ENCODE results near the gene FAM168B.

DNA sequence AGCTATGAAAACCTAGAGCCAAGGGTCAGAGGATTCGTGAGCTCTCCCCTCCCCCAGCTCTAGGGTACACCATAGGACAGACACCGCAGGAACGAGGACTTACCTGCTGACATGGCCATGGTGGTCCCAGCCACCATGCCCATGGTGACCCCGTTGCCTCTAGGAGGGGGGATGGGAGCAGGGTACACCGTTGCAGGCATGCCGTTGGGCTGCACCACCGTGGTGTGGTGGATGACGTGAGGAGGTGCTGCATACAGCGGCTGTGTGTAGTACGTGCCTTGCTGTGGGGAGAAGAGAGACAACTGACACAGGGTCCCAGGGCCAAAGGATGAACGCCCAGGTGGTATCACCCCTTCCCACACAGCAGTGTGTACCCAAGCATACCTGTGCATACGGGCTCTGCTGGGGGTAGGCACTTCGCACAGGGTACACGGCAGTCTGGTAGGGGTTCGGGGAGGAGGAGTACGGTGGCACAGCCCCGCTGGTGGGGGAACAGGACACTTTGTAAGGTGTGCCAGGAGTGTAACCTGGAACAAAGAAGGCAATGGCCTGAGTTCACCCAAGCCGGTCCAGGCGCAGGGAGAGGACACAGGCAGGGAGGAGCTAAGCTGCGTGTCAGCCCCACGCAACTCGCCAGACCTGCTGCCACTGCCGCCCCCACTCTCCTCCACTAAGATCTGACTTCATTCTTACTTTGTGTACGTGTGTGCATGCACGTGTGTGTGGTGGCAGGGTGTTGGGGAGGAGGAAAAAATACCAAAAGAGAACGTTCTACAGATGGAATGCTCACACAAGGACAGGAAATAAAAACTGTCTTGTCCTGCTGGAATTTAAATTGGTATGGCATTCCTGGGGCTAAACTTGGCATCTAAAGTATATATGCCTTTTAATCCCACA is 37.8 kb downstream of the FAM168B start:
- TF ChIP-seq, protein P1, sequence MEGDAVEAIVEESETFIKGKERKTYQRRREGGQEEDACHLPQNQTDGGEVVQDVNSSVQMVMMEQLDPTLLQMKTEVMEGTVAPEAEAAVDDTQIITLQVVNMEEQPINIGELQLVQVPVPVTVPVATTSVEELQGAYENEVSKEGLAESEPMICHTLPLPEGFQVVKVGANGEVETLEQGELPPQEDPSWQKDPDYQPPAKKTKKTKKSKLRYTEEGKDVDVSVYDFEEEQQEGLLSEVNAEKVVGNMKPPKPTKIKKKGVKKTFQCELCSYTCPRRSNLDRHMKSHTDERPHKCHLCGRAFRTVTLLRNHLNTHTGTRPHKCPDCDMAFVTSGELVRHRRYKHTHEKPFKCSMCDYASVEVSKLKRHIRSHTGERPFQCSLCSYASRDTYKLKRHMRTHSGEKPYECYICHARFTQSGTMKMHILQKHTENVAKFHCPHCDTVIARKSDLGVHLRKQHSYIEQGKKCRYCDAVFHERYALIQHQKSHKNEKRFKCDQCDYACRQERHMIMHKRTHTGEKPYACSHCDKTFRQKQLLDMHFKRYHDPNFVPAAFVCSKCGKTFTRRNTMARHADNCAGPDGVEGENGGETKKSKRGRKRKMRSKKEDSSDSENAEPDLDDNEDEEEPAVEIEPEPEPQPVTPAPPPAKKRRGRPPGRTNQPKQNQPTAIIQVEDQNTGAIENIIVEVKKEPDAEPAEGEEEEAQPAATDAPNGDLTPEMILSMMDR (IDR thresholded peaks at IDR 0.05; ENCODE audit: insufficient read depth, low read length), result no peak
- no peak for TF ChIP-seq POLR2AphosphoS5 (IDR thresholded peaks at IDR 0.05; ENCODE audit: low read depth)
- TF ChIP-seq, protein P2, sequence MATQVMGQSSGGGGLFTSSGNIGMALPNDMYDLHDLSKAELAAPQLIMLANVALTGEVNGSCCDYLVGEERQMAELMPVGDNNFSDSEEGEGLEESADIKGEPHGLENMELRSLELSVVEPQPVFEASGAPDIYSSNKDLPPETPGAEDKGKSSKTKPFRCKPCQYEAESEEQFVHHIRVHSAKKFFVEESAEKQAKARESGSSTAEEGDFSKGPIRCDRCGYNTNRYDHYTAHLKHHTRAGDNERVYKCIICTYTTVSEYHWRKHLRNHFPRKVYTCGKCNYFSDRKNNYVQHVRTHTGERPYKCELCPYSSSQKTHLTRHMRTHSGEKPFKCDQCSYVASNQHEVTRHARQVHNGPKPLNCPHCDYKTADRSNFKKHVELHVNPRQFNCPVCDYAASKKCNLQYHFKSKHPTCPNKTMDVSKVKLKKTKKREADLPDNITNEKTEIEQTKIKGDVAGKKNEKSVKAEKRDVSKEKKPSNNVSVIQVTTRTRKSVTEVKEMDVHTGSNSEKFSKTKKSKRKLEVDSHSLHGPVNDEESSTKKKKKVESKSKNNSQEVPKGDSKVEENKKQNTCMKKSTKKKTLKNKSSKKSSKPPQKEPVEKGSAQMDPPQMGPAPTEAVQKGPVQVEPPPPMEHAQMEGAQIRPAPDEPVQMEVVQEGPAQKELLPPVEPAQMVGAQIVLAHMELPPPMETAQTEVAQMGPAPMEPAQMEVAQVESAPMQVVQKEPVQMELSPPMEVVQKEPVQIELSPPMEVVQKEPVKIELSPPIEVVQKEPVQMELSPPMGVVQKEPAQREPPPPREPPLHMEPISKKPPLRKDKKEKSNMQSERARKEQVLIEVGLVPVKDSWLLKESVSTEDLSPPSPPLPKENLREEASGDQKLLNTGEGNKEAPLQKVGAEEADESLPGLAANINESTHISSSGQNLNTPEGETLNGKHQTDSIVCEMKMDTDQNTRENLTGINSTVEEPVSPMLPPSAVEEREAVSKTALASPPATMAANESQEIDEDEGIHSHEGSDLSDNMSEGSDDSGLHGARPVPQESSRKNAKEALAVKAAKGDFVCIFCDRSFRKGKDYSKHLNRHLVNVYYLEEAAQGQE (IDR thresholded peaks at IDR 0.05; ENCODE audit: insufficient replicate concordance, low read depth), result no peak
- TF ChIP-seq GABPA (IDR thresholded peaks at IDR 0.05; ENCODE audit: low read depth), result no peak
- no peak for TF ChIP-seq SPI1 (IDR thresholded peaks at IDR 0.05; ENCODE audit: borderline replicate concordance, low read depth)
